Lower lobe of right lung (tissue), 2 donors: ENCODE results near the gene EDIL3. TPM values are rescaled to one million over a fixed set of nuclear protein-coding genes. Genes with fewer than 3 reads are reported as not detected.

Source experiments
- ATAC-seq, 2 donors: fragments of 200-7000 bp; cut with Tn5 transposase; one replicate each; pipeline ENCODE4 v1.9.1; 2020 to 2022; ENCODE audit warnings: mild to moderate bottlenecking in 2 of 2, moderate library complexity in 2 of 2
- DNase-seq: peaks from one replicate; pipeline ENCODE4 v3.0.0-alpha.2; 2020
- H3K27ac ChIP-seq: fragments of 200-600 bp; one replicate; pipeline ENCODE4 v1.8.0; 2022
- H3K27me3 ChIP-seq: fragments of 200-600 bp; one replicate; pipeline ENCODE4 v1.8.0; 2022; ENCODE audit warnings: low read depth
- H3K36me3 ChIP-seq: fragments of 200-600 bp; one replicate; pipeline ENCODE4 v1.8.0; 2022; ENCODE audit warnings: mild to moderate bottlenecking
- H3K4me1 ChIP-seq: fragments of 200-600 bp; one replicate; pipeline ENCODE4 v1.8.0; 2022
- H3K4me3 ChIP-seq: fragments of 200-600 bp; one replicate; pipeline ENCODE4 v1.8.0; 2022; ENCODE audit warnings: mild to moderate bottlenecking
- H3K9me3 ChIP-seq: fragments of 200-600 bp; one replicate; pipeline ENCODE4 v1.8.0; 2022
- intact Hi-C: fragments of 100-400 bp; cut with DNase I; formaldehyde crosslinking; loops from one replicate; pipeline ENCODE4 v1.11.0; 2022
- long read RNA-seq: library from polyadenylated mRNA; unstranded; transcript quantifications from one replicate; pipeline ENCODE4 v2.0.0, GENCODE V29; 2021
- total RNA-seq: library from RNA; stranded (reverse); fragmentation: NEBNext Ultra II Directional; extraction: Animal tissue kit (Norgen Biotek cat#: 25700); gene quantifications from one replicate; pipeline ENCODE4 v1.2.1, GENCODE V29; 2021
- TF ChIP-seq, protein P1 (sequence below): fragments of 200-600 bp; IDR thresholded peaks from one replicate; pipeline ENCODE4 v1.8.0; 2022; ENCODE audit warnings: antibody characterized with exemption, mild to moderate bottlenecking
- donor health status: DM: no; HTN: yes; CAD: no; lungs with severe emphysema.

The EDIL3 gene, protein sequence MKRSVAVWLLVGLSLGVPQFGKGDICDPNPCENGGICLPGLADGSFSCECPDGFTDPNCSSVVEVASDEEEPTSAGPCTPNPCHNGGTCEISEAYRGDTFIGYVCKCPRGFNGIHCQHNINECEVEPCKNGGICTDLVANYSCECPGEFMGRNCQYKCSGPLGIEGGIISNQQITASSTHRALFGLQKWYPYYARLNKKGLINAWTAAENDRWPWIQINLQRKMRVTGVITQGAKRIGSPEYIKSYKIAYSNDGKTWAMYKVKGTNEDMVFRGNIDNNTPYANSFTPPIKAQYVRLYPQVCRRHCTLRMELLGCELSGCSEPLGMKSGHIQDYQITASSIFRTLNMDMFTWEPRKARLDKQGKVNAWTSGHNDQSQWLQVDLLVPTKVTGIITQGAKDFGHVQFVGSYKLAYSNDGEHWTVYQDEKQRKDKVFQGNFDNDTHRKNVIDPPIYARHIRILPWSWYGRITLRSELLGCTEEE
- total RNA-seq = 17.0 TPM
- long read RNA-seq, full-length matches to known transcripts = 4 of 9 reads
- long read RNA-seq, partial matches to known transcripts = 2 of 9 reads
- long read RNA-seq, other reads (novel, unspliced or antisense) = 3 of 9 reads

DNA sequence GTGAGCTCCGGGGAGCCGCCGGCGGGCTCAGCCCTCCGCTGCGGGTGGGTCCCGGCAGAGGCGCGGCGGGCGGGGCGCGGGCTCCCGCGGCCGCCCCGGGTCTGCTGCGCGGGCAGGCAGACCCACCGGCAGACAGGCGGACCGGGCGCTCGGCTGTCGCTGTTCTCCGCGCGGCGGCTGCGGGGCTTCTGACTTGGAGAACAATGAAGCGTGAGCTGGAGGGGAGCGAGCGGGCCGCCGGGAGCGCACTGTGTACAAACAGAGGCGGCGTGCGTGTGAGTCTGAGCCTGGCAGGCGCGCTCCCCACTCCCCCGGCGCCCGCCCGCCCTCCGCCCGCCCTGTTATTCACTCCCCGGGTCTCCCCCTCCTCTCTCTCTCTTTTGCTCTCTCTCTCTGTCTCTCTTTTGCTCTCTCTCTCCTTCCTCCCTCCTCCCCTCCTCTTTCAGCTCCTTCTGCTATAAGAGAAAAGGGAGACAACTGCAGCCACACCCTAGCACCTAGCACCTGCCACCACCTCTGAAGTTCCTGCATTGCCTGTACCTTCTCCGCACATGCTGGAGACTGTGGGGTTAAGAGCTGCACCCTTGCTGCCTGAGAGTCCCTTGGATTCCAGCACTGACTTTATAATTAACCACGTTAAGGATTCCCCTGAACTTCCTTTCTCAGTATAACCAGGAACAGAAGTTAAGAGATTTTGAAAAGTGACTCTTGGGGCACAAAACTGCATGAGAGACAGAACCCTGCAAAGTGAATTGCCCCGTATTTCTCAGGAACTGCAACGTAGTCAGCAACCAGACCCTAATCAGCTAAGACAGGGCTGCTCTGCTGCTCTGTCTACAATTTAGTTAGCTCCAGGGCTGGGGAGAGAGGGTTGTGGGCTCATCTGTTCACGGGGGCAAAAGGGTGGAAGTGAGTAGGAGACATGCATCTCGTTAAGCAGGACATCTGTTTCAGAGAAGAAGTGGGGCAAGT is at the start of gene EDIL3:
TSS of gene EDIL3 (minus strand) at position 277 of the 972 bp plus-strand sequence. CDS start 506 bp downstream, outside the sequence.
- Histone ChIP-seq H3K36me3 (no peaks in the 10 kb centered on the region), H3K27ac (peak within 1 kb of the TSS; percentile 28), H3K9me3 (no peaks in the 10 kb centered on the region), H3K27me3 (peaks cover 28% of the 10 kb centered on the region), H3K4me3 (peak within 1 kb of the TSS; percentile 58), H3K4me1 (peaks cover 18% of the 10 kb centered on the region)
- DNase-seq (peak; percentile 53), ATAC-seq (peak; percentile 30 to 63)
- intact Hi-C loops = no loop called here
- TF ChIP-seq, protein P1, sequence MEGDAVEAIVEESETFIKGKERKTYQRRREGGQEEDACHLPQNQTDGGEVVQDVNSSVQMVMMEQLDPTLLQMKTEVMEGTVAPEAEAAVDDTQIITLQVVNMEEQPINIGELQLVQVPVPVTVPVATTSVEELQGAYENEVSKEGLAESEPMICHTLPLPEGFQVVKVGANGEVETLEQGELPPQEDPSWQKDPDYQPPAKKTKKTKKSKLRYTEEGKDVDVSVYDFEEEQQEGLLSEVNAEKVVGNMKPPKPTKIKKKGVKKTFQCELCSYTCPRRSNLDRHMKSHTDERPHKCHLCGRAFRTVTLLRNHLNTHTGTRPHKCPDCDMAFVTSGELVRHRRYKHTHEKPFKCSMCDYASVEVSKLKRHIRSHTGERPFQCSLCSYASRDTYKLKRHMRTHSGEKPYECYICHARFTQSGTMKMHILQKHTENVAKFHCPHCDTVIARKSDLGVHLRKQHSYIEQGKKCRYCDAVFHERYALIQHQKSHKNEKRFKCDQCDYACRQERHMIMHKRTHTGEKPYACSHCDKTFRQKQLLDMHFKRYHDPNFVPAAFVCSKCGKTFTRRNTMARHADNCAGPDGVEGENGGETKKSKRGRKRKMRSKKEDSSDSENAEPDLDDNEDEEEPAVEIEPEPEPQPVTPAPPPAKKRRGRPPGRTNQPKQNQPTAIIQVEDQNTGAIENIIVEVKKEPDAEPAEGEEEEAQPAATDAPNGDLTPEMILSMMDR = no peak

DNA sequence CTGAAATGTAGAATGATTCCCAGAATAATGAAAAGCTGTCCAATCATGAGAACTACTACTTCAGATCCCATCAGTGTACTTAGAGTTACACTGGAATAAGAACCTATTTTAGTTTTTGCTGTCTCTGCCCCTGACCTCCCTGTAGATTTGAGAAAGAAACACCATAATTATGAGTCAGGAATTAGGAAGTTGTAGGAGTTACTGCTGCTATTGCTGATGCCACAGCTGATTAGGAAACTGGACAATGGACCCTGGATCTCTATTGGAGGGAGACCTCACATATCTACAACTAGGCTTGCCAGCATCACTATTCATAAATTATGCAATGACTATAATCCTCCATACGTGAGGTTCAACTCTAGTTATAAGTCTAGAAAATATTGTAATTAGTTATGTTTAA is 48.8 kb upstream of the EDIL3 start:
- Histone ChIP-seq H3K4me1 (no peaks in the 10 kb centered on the region), H3K36me3 (no peaks in the 10 kb centered on the region), H3K4me3 (no peak overlapping the region), H3K9me3 (no peaks in the 10 kb centered on the region), H3K27ac (no peak overlapping the region), H3K27me3 (no peaks in the 10 kb centered on the region)
- ATAC-seq (no peak), DNase-seq (no peak)
- intact Hi-C loops = no loop called here
- TF ChIP-seq, protein P1 = no peak

GRCh38 chr5:84430863-84431663 is 46.4 kb upstream of the EDIL3 start:
- no peaks in the 10 kb centered on the region for H3K9me3 ChIP-seq
- DNase-seq = no peak
- no peak overlapping the region for H3K4me3 ChIP-seq
- no peak for ATAC-seq
- TF ChIP-seq, protein P1 = no peak
- no peaks in the 10 kb centered on the region for H3K27me3 ChIP-seq
- no peaks in the 10 kb centered on the region for H3K36me3 ChIP-seq
- no peak overlapping the region for H3K27ac ChIP-seq
- intact Hi-C loops = no loop called here
- H3K4me1 ChIP-seq = no peaks in the 10 kb centered on the region

GRCh38 chr5:84430079-84430478 is 45.4 kb upstream of the EDIL3 start:
- no peak overlapping the region for H3K27ac ChIP-seq
- no peak for ATAC-seq
- no peak overlapping the region for H3K4me3 ChIP-seq
- no peaks in the 10 kb centered on the region for H3K4me1 ChIP-seq
- DNase-seq = no peak
- no peaks in the 10 kb centered on the region for H3K36me3 ChIP-seq
- intact Hi-C loops = no loop called here
- TF ChIP-seq, protein P1 = no peak
- no peaks in the 10 kb centered on the region for H3K9me3 ChIP-seq
- H3K27me3 ChIP-seq = no peaks in the 10 kb centered on the region
